Liver (tissue), 9 donors: ENCODE data around the gene SERPINA3. TPM values are rescaled to one million over a fixed set of nuclear protein-coding genes. Genes with fewer than 3 reads are reported as not detected.

Experiments used
- DNase-seq: peaks from one replicate; pipeline ENCODE4 v3.0.0-alpha.2; 2017; ENCODE audit warnings: low spot score
- H3K27ac ChIP-seq, 2 donors: one replicate each; pipeline ENCODE4 v1.7.0; 2013; ENCODE audit warnings: inconsistent platforms in 2 of 2, low read length in 2 of 2, control low read depth in 1 of 2, low read depth in 1 of 2, mild to moderate bottlenecking in 1 of 2
- H3K27me3 ChIP-seq, 4 donors: one replicate each; pipeline versions ENCODE4 v1.6.1 to v1.7.0; 2013; ENCODE audit warnings: low read length in 3 of 4, inconsistent platforms in 1 of 4, mild to moderate bottlenecking in 1 of 4, moderate library complexity in 1 of 4; ENCODE audit not compliant: control insufficient read depth in 4 of 4, insufficient read depth in 4 of 4
- H3K36me3 ChIP-seq, 4 donors: one replicate each; pipeline versions ENCODE4 v1.6.1 to v1.7.0; 2013; ENCODE audit warnings: low read length in 3 of 4, mild to moderate bottlenecking in 3 of 4, low read depth in 1 of 4, moderate library complexity in 1 of 4; ENCODE audit not compliant: control insufficient read depth in 4 of 4, insufficient read depth in 3 of 4
- H3K4me1 ChIP-seq, 4 donors: one replicate each; pipeline versions ENCODE4 v1.6.1 to v1.7.0; 2013; ENCODE audit warnings: low read length in 3 of 4, mild to moderate bottlenecking in 3 of 4, moderate library complexity in 1 of 4; ENCODE audit not compliant: control insufficient read depth in 4 of 4, insufficient read depth in 4 of 4
- H3K4me3 ChIP-seq, 3 donors: one replicate each; pipeline versions ENCODE4 v1.6.1 to v1.7.0; 2013; ENCODE audit warnings: low read length in 3 of 3, control low read depth in 1 of 3, low read depth in 1 of 3, mild to moderate bottlenecking in 1 of 3
- H3K9ac ChIP-seq, 2 donors: one replicate each; pipeline ENCODE4 v1.7.0; 2013; ENCODE audit warnings: low read length in 2 of 2, mild to moderate bottlenecking in 2 of 2, moderate library complexity in 2 of 2, control low read depth in 1 of 2, low read depth in 1 of 2
- H3K9me3 ChIP-seq, 4 donors: one replicate each; pipeline versions ENCODE4 v1.6.1 to v1.7.0; 2013; ENCODE audit warnings: low read length in 3 of 4; ENCODE audit not compliant: control insufficient read depth in 4 of 4
- EGR1 ChIP-seq, 2 donors: IDR thresholded peaks; 2 replicates each; pipeline ENCODE4 v1.6.1; 2016 to 2018; ENCODE audit warnings: antibody characterized with exemption in 2 of 2, low read depth in 2 of 2
- FOXA2 ChIP-seq: IDR thresholded peaks from 2 replicates; pipeline ENCODE4 v1.6.1; 2016; ENCODE audit warnings: antibody characterized with exemption
- GABPA ChIP-seq, 2 donors: IDR thresholded peaks in 1 of 2; conservative IDR thresholded peaks in 1 of 2; 2 replicates each; pipeline ENCODE4 v1.6.1; 2016; ENCODE audit warnings: antibody characterized with exemption in 2 of 2, mild to moderate bottlenecking in 1 of 2, moderate library complexity in 1 of 2
- HNF4G ChIP-seq: IDR thresholded peaks from 2 replicates; pipeline ENCODE4 v1.6.1; 2016; ENCODE audit warnings: antibody characterized with exemption
- JUND ChIP-seq, 2 donors: IDR thresholded peaks; 2 replicates each; pipeline ENCODE4 v1.6.1; 2016; ENCODE audit warnings: antibody characterized with exemption in 2 of 2
- NR2F2 ChIP-seq: IDR thresholded peaks from 2 replicates; pipeline ENCODE4 v1.6.1; 2016; ENCODE audit warnings: antibody characterized with exemption
- RAD21 ChIP-seq, 2 donors: IDR thresholded peaks; 2 replicates each; pipeline ENCODE4 v1.6.1; 2016; ENCODE audit warnings: antibody characterized with exemption in 2 of 2, mild to moderate bottlenecking in 2 of 2
- RXRA ChIP-seq, 2 donors: IDR thresholded peaks; 2 replicates each; pipeline ENCODE4 v1.6.1; 2017 to 2018; ENCODE audit warnings: antibody characterized with exemption in 2 of 2, mild to moderate bottlenecking in 1 of 2
- SP1 ChIP-seq: IDR thresholded peaks from 2 replicates; pipeline ENCODE4 v1.6.1; 2018; ENCODE audit warnings: antibody characterized with exemption, mild to moderate bottlenecking
- WGBS: extraction: QIAGEN DNeasy Blood & Tissue Kit; methylation state at CpG from one replicate; pipeline ENCODE4 v1.1.7; 2013; 5-methylcytosine and 5-hydroxymethylcytosine counted together
- polyA plus RNA-seq, 2 donors: library from polyadenylated mRNA; stranded (reverse) in 1 of 2; unstranded in 1 of 2; fragments of 200-250 nt in 1 of 2; fragments of >200 nt in 1 of 2; fragmentation: Nextera tagmentation in 1 of 2; extraction: Ambion mirVana in 1 of 2; gene quantifications; one replicate each; pipeline versions ENCODE4 v1.2.1 to v1.2.3, GENCODE V29; 2013 to 2015
- total RNA-seq, 2 donors: library from RNA; depleted of rRNA; stranded (reverse); fragments of >200 nt; gene quantifications; one replicate each; pipeline ENCODE4 v1.2.3, GENCODE V29; 2014
- TF ChIP-seq, protein P1 (sequence below): fragments of 150-350 bp; IDR thresholded peaks from 2 replicates; pipeline ENCODE4 v1.5.1; 2017; ENCODE audit warnings: improper control_type of control experiment, low read depth, low read length; ENCODE audit not compliant: missing input control
- TF ChIP-seq, protein P2 (sequence below): IDR thresholded peaks from 2 replicates; pipeline ENCODE4 v1.6.1; 2016; ENCODE audit warnings: antibody characterized with exemption
- TF ChIP-seq, protein P3 (sequence below): IDR thresholded peaks from 2 replicates; pipeline ENCODE4 v1.6.1; 2016; ENCODE audit warnings: antibody characterized with exemption
- donor health status: healthy.
- donor health status: healthy.
- donor health status: healthy.
- donor health status: healthy.
- donor health status: healthy.

The SERPINA3 gene
- total and polyA plus RNA-seq, 4 donors, result 2,087 to 17,984 (median 13,009) TPM

DNA sequence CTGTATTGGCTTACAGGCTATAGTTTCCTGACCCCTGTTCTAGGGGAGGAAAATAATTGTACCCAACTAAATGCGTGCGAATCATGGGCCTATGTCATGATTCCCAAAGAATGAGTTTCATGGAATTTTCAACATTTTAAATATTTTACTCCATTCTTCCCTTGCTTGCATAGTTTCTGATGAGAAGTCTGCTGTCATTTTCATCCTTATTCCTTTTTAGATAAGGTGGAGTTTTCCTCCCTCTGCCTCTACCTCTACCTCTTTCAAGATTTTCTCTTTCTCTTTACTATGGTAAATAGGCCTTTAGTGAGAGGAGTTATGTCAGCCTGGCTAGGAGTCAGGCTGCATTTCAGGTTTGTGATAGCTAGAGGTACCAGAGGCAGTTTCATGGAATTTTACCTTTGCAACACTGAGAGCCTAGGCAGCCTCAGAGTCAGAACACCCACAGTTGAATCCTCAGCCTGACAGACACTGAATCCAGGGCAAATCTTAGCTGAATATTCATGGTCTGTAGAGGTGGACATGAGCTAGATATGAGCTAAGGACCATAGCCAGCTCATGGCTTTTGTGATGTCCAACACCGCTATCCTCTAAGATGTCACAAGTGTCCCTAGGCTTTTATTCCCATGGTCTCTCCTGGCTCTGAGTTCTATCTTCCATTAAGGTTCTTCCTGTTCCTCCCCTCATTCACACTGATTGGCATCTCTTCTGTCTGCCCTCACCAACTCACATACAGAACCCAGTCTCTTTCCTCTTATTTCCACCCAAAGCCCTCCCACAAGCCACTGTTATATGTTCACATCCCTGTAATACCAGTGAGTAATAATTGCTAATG lies 6.0 kb downstream of the SERPINA3 start:
- no peak overlapping the region for H3K27ac ChIP-seq
- no peak overlapping the region for H3K9ac ChIP-seq
- H3K4me1 ChIP-seq, result peaks cover 0 to 41% (median 10%) of the 10 kb centered on the region in 4 donors
- WGBS, result 74% methylated on average over 3 of the region's 3 CpGs
- TF ChIP-seq EGR1 (IDR thresholded peaks at IDR 0.05; ENCODE audit: low read depth in 2 of 2), result no peak
- TF ChIP-seq SP1, result no peak
- no peak for TF ChIP-seq JUND (IDR thresholded peaks at IDR 0.05)
- TF ChIP-seq RXRA (IDR thresholded peaks at IDR 0.05), result no peak
- TF ChIP-seq, protein P1, sequence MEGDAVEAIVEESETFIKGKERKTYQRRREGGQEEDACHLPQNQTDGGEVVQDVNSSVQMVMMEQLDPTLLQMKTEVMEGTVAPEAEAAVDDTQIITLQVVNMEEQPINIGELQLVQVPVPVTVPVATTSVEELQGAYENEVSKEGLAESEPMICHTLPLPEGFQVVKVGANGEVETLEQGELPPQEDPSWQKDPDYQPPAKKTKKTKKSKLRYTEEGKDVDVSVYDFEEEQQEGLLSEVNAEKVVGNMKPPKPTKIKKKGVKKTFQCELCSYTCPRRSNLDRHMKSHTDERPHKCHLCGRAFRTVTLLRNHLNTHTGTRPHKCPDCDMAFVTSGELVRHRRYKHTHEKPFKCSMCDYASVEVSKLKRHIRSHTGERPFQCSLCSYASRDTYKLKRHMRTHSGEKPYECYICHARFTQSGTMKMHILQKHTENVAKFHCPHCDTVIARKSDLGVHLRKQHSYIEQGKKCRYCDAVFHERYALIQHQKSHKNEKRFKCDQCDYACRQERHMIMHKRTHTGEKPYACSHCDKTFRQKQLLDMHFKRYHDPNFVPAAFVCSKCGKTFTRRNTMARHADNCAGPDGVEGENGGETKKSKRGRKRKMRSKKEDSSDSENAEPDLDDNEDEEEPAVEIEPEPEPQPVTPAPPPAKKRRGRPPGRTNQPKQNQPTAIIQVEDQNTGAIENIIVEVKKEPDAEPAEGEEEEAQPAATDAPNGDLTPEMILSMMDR, result no peak
- no peak for TF ChIP-seq HNF4G
- no peak for TF ChIP-seq RAD21 (IDR thresholded peaks at IDR 0.05)
- TF ChIP-seq NR2F2, result no peak
- TF ChIP-seq GABPA (IDR thresholded peaks at IDR 0.05 in 1 of 2, conservative IDR thresholded peaks at IDR 0.05 in 1 of 2), result no peak
- H3K9me3 ChIP-seq, result no peaks in the 10 kb centered on the region
- no peaks in the 10 kb centered on the region for H3K27me3 ChIP-seq
- H3K36me3 ChIP-seq, result peaks cover 8 to 93% (median 72%) of the 10 kb centered on the region in 4 donors
- peak overlapping the region; percentile 16 to 99 (median 60) for H3K4me3 ChIP-seq
- DNase-seq, result no peak

DNA sequence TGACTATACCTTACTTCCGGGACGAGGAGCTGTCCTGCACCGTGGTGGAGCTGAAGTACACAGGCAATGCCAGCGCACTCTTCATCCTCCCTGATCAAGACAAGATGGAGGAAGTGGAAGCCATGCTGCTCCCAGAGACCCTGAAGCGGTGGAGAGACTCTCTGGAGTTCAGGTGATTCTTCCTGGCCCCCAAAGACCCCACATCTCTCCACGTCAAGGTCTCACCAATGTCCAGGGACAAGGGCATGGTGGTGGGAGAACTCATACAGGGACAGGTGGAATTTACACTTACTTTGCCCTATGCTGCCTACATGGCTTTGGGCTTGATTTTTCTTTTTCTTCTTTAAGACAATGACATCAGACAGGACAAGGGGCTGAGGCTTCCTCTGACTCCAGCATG lies 7.1 kb downstream of the SERPINA3 start:
- 90% methylated on average over 6 of the region's 6 CpGs for WGBS
- H3K9me3 ChIP-seq, result no peaks in the 10 kb centered on the region
- TF ChIP-seq, protein P2, sequence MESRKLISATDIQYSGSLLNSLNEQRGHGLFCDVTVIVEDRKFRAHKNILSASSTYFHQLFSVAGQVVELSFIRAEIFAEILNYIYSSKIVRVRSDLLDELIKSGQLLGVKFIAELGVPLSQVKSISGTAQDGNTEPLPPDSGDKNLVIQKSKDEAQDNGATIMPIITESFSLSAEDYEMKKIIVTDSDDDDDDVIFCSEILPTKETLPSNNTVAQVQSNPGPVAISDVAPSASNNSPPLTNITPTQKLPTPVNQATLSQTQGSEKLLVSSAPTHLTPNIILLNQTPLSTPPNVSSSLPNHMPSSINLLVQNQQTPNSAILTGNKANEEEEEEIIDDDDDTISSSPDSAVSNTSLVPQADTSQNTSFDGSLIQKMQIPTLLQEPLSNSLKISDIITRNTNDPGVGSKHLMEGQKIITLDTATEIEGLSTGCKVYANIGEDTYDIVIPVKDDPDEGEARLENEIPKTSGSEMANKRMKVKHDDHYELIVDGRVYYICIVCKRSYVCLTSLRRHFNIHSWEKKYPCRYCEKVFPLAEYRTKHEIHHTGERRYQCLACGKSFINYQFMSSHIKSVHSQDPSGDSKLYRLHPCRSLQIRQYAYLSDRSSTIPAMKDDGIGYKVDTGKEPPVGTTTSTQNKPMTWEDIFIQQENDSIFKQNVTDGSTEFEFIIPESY, result no peak
- TF ChIP-seq, protein P3, sequence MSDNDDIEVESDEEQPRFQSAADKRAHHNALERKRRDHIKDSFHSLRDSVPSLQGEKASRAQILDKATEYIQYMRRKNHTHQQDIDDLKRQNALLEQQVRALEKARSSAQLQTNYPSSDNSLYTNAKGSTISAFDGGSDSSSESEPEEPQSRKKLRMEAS, result no peak
- TF ChIP-seq FOXA2, result no peak
- peaks cover 8 to 89% (median 71%) of the 10 kb centered on the region in 4 donors for H3K36me3 ChIP-seq
- H3K4me3 ChIP-seq, result no peak overlapping the region
- H3K27me3 ChIP-seq, result no peaks in the 10 kb centered on the region
- no peak overlapping the region for H3K9ac ChIP-seq
- no peak for DNase-seq
- H3K4me1 ChIP-seq, result peaks cover 0 to 35% (median 8%) of the 10 kb centered on the region in 4 donors
- no peak overlapping the region for H3K27ac ChIP-seq

DNA sequence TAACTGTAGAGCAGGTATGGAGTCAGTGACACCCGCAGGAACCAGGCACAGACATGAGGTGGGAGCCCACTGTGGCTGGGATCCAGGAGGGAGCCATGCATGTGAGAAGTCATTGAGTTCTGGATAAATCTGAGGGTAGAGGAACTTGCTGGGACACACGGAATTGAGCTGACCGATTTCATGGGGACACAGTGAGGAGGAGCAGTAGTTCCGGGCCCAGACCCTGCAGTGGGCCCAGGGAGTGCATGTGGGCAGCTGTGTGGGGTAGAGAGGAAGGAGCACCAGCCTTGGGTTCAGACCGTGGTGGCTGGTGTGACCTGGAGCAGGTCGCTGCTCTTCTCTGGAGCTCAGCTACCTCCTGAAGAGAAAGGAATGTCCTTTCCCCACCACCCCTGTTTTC lies 8.4 kb downstream of the SERPINA3 start:
- peaks cover 8 to 76% (median 64%) of the 10 kb centered on the region in 4 donors for H3K36me3 ChIP-seq
- no peak for DNase-seq
- 86% methylated on average over 6 of the region's 6 CpGs for WGBS
- H3K4me3 ChIP-seq, result no peak overlapping the region
- peaks cover 0 to 23% (median 7%) of the 10 kb centered on the region in 4 donors for H3K4me1 ChIP-seq
- peak overlapping the region; percentile 6 to 7 for H3K27ac ChIP-seq
- H3K9me3 ChIP-seq, result no peaks in the 10 kb centered on the region
- peak in 1 of 2 donors; percentile 34 for TF ChIP-seq RXRA (IDR thresholded peaks at IDR 0.05)
- TF ChIP-seq NR2F2, result no peak
- peak in 1 of 2 donors; percentile 25 for TF ChIP-seq EGR1 (IDR thresholded peaks at IDR 0.05; ENCODE audit: low read depth in 2 of 2)
- H3K27me3 ChIP-seq, result no peaks in the 10 kb centered on the region
- H3K9ac ChIP-seq, result no peak overlapping the region
